GM13976 (cell line): Measurements from ENCODE around the gene LTN1.

Experiments
- DNase-seq: peaks from one replicate; pipeline ENCODE4 v3.0.0; 2012; ENCODE audit warnings: low spot score
- in situ Hi-C: fragments of 300-500 bp; cut with MboI; formaldehyde crosslinking; loops from one replicate; pipeline ENCODE4 v1.12.0; 2022; ENCODE audit warnings: low sequenced_read_pairs, mixed read lengths, inconsistent platforms; ENCODE audit not compliant: unreplicated experiment
- TF ChIP-seq, protein P1 (sequence below): IDR thresholded peaks from 2 replicates; pipeline ENCODE4 v1.5.1; 2012; ENCODE audit warnings: borderline replicate concordance, mild to moderate bottlenecking; ENCODE audit not compliant: insufficient read depth; ENCODE audit errors: extremely low read depth, missing control alignments, control extremely low read depth

LTN1 gene

GRCh38 chr21:28962465-28962864 lies 30.2 kb downstream of the LTN1 start:
- in situ Hi-C loops: no loop called here
- no peak for DNase-seq
- TF ChIP-seq, protein P1, sequence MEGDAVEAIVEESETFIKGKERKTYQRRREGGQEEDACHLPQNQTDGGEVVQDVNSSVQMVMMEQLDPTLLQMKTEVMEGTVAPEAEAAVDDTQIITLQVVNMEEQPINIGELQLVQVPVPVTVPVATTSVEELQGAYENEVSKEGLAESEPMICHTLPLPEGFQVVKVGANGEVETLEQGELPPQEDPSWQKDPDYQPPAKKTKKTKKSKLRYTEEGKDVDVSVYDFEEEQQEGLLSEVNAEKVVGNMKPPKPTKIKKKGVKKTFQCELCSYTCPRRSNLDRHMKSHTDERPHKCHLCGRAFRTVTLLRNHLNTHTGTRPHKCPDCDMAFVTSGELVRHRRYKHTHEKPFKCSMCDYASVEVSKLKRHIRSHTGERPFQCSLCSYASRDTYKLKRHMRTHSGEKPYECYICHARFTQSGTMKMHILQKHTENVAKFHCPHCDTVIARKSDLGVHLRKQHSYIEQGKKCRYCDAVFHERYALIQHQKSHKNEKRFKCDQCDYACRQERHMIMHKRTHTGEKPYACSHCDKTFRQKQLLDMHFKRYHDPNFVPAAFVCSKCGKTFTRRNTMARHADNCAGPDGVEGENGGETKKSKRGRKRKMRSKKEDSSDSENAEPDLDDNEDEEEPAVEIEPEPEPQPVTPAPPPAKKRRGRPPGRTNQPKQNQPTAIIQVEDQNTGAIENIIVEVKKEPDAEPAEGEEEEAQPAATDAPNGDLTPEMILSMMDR: no peak

- DNase-seq: no peak
- TF ChIP-seq, protein P1: no peak
- in situ Hi-C loops: no loop called here
Observed at GRCh38 chr21:28961927-28962326, 30.8 kb downstream of the LTN1 start.

- in situ Hi-C loops: no loop called here
- DNase-seq: no peak
- TF ChIP-seq, protein P1: no peak
Observed at GRCh38 chr21:28960245-28960644, 32.4 kb downstream of the LTN1 start.

GRCh38 chr21:28959367-28960099 lies 33.1 kb downstream of the LTN1 start:
- TF ChIP-seq, protein P1: no peak
- in situ Hi-C loops: no loop called here
- DNase-seq: no peak

DNA sequence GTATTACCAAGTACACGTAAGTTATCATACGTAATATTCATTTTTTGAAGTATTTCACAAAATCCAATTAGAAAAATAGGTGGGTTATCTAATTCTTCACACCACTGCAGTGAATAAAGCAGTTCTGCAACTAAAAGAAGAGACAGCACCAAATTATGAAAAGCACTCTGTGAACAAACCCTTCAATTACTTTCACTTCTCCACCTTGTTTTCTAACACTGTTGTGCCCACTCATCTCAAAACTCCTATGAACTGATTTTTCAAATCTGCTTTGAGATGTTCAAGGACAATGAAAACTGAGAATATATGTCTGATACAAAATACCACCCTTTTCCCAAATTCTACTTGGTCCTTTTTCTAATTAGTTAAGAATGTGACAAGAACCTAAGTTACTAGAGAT lies 39.4 kb downstream of the LTN1 start:
- TF ChIP-seq, protein P1: no peak
- in situ Hi-C loops: no loop called here
- peak; percentile 17 for DNase-seq

- DNase-seq: no peak
- TF ChIP-seq, protein P1: no peak
- in situ Hi-C loops: no loop called here
Observed at GRCh38 chr21:28952686-28953085, 40.0 kb downstream of the LTN1 start.
